Muscle layer of colon (tissue), 2 donors: ENCODE measurements around the gene ERBB2.
"Not testable (repeated sequence)": the region's sequence is repeated elsewhere in the genome, so short reads cannot be mapped to it uniquely, and the experiment has no call there.

Experiments used
- H3K27ac ChIP-seq: one replicate; pipeline ENCODE4 v1.7.0; 2013; ENCODE audit warnings: low read depth, mild to moderate bottlenecking, low read length, moderate library complexity
- H3K27me3 ChIP-seq, 2 donors: one replicate each; pipeline ENCODE4 v1.7.0; 2013; ENCODE audit warnings: low read length in 2 of 2, mild to moderate bottlenecking in 2 of 2; ENCODE audit not compliant: insufficient read depth in 2 of 2, control insufficient read depth in 1 of 2
- H3K36me3 ChIP-seq: one replicate; pipeline ENCODE4 v1.7.0; 2013; ENCODE audit warnings: mild to moderate bottlenecking, low read length; ENCODE audit not compliant: insufficient read depth
- H3K4me1 ChIP-seq: one replicate; pipeline ENCODE4 v1.7.0; 2013; ENCODE audit warnings: mild to moderate bottlenecking, low read length; ENCODE audit not compliant: insufficient read depth
- H3K4me3 ChIP-seq, 2 donors: one replicate each; pipeline ENCODE4 v1.7.0; 2013; ENCODE audit warnings: low read length in 2 of 2, low read depth in 1 of 2, mild to moderate bottlenecking in 1 of 2, moderate library complexity in 1 of 2
- H3K9ac ChIP-seq: one replicate; pipeline ENCODE4 v1.7.0; 2013; ENCODE audit warnings: low read length
- H3K9me3 ChIP-seq: one replicate; pipeline ENCODE4 v1.7.0; 2013; ENCODE audit warnings: mild to moderate bottlenecking, low read length
- donor health status: abdominal sarcoma.
- donor health status: Adenocarcinoma of cecum.

The ERBB2 gene

GRCh38 chr17:39747745-39748144 is 47.9 kb downstream of the ERBB2 start:
- no peak overlapping the region for H3K27ac ChIP-seq
- no peaks in the 10 kb centered on the region for H3K36me3 ChIP-seq
- H3K9me3 ChIP-seq: no peaks in the 10 kb centered on the region
- H3K27me3 ChIP-seq: peaks cover 0 to 8% of the 10 kb centered on the region in 2 donors
- peaks cover 4% of the 10 kb centered on the region for H3K4me1 ChIP-seq
- no peak overlapping the region for H3K9ac ChIP-seq
- H3K4me3 ChIP-seq: no peak overlapping the region

GRCh38 chr17:39748444-39749034 is 48.7 kb downstream of the ERBB2 start:
- H3K4me3 ChIP-seq, H3K27ac ChIP-seq, H3K9me3 ChIP-seq, H3K36me3 ChIP-seq, H3K9ac ChIP-seq, H3K27me3 ChIP-seq: not testable (repeated sequence)
- H3K4me1 ChIP-seq: peaks cover 10% of the 10 kb centered on the region

GRCh38 chr17:39750131-39751015 is 50.5 kb downstream of the ERBB2 start:
- H3K27ac ChIP-seq: no peak overlapping the region
- peaks cover 15% of the 10 kb centered on the region for H3K4me1 ChIP-seq
- no peaks in the 10 kb centered on the region for H3K36me3 ChIP-seq
- no peak overlapping the region for H3K9ac ChIP-seq
- no peaks in the 10 kb centered on the region for H3K9me3 ChIP-seq
- H3K27me3 ChIP-seq: no peaks in the 10 kb centered on the region
- no peak overlapping the region for H3K4me3 ChIP-seq

GRCh38 chr17:39751016-39751543 is 51.2 kb downstream of the ERBB2 start:
- H3K9ac ChIP-seq: no peak overlapping the region
- H3K27ac ChIP-seq: no peak overlapping the region

GRCh38 chr17:39751637-39752036 is 51.8 kb downstream of the ERBB2 start:
- Histone ChIP-seq H3K9ac (no peak overlapping the region), H3K27ac (no peak overlapping the region), H3K36me3 (no peaks in the 10 kb centered on the region), H3K4me1 (peaks cover 18% of the 10 kb centered on the region), H3K4me3 (no peak overlapping the region), H3K27me3 (no peaks in the 10 kb centered on the region), H3K9me3 (no peaks in the 10 kb centered on the region)

More at GRCh38 chr17:39751016-39751543, 51.2 kb downstream of the ERBB2 start:
- Histone ChIP-seq H3K36me3 (no peaks in the 10 kb centered on the region), H3K4me3 (no peak overlapping the region), H3K4me1 (peaks cover 18% of the 10 kb centered on the region), H3K9me3 (no peaks in the 10 kb centered on the region), H3K27me3 (no peaks in the 10 kb centered on the region)

- H3K27ac ChIP-seq: no peak overlapping the region
- no peaks in the 10 kb centered on the region for H3K27me3 ChIP-seq
- no peak overlapping the region for H3K9ac ChIP-seq
- H3K36me3 ChIP-seq: no peaks in the 10 kb centered on the region
- H3K4me3 ChIP-seq: no peak overlapping the region
- H3K4me1 ChIP-seq: peaks cover 18% of the 10 kb centered on the region
- no peaks in the 10 kb centered on the region for H3K9me3 ChIP-seq
These were observed 52.5 kb downstream of the ERBB2 start for GRCh38 chr17:39752241-39752881.

GRCh38 chr17:39753514-39754160 is 53.8 kb downstream of the ERBB2 start:
- Histone ChIP-seq H3K36me3 (no peaks in the 10 kb centered on the region), H3K9ac (no peak overlapping the region), H3K4me1 (peaks cover 18% of the 10 kb centered on the region), H3K9me3 (no peaks in the 10 kb centered on the region), H3K27me3 (no peaks in the 10 kb centered on the region), H3K27ac (peak overlapping the region; percentile 94), H3K4me3 (peak overlapping the region; percentile 52 to 70)

GRCh38 chr17:39754161-39754957 is 54.5 kb downstream of the ERBB2 start:
- H3K9ac ChIP-seq: peak overlapping the region; percentile 71
- peak overlapping the region; percentile 94 for H3K27ac ChIP-seq
- no peaks in the 10 kb centered on the region for H3K9me3 ChIP-seq
- H3K4me1 ChIP-seq: peaks cover 18% of the 10 kb centered on the region
- no peaks in the 10 kb centered on the region for H3K27me3 ChIP-seq
- no peaks in the 10 kb centered on the region for H3K36me3 ChIP-seq
- peak overlapping the region; percentile 70 to 77 for H3K4me3 ChIP-seq

- H3K4me3 ChIP-seq: peak overlapping the region; percentile 70 to 77
- peak overlapping the region; percentile 71 for H3K9ac ChIP-seq
- H3K4me1 ChIP-seq: peaks cover 17% of the 10 kb centered on the region
- no peaks in the 10 kb centered on the region for H3K27me3 ChIP-seq
- peak overlapping the region; percentile 94 for H3K27ac ChIP-seq
- H3K36me3 ChIP-seq: no peaks in the 10 kb centered on the region
- H3K9me3 ChIP-seq: no peaks in the 10 kb centered on the region
These were observed 55.2 kb downstream of the ERBB2 start for GRCh38 chr17:39754958-39755553.

GRCh38 chr17:39755554-39756379 is 55.9 kb downstream of the ERBB2 start:
- H3K36me3 ChIP-seq: no peaks in the 10 kb centered on the region
- H3K9me3 ChIP-seq: no peaks in the 10 kb centered on the region
- H3K4me1 ChIP-seq: peaks cover 14% of the 10 kb centered on the region
- H3K4me3 ChIP-seq: no peak overlapping the region
- peak overlapping the region; percentile 94 for H3K27ac ChIP-seq
- no peaks in the 10 kb centered on the region for H3K27me3 ChIP-seq
- H3K9ac ChIP-seq: peak overlapping the region; percentile 71
